SU-DHL-6 (cell line): Measurements from ENCODE around the gene LOXHD1.

ENCODE experiments used
- H2AFZ ChIP-seq: fragments of 200-600 bp; sonication (generic); 2 replicates; pipeline ENCODE4 v1.6.1; 2014; ENCODE audit warnings: low read depth, mild to moderate bottlenecking, moderate library complexity, mixed read lengths, antibody characterized with exemption, low read length; ENCODE audit not compliant: severe bottlenecking
- H3F3A ChIP-seq: fragments of 200-600 bp; shearing (Covaris generic); 2 replicates; pipeline ENCODE4 v1.6.0; 2016; ENCODE audit warnings: antibody characterized with exemption, mild to moderate bottlenecking; ENCODE audit not compliant: insufficient read depth
- H3K27ac ChIP-seq: fragments of 200-600 bp; sonication (generic); 2 replicates; pipeline ENCODE4 v1.5.1; 2016; ENCODE audit warnings: low read depth, mild to moderate bottlenecking, low read length, moderate library complexity, mixed read lengths
- H3K27me3 ChIP-seq: fragments of 200-600 bp; sonication (generic), shearing (Covaris generic); 2 replicates; pipeline ENCODE4 v1.6.0; 2014; ENCODE audit warnings: mild to moderate bottlenecking, low read length
- H3K36me3 ChIP-seq: fragments of 200-600 bp; sonication (generic); 2 replicates; pipeline ENCODE4 v1.6.1; 2014; ENCODE audit warnings: mild to moderate bottlenecking, low read length, mixed read lengths
- H3K4me2 ChIP-seq: fragments of 300-600, 200-600 bp; shearing (Covaris generic), sonication (generic); 2 replicates; pipeline ENCODE4 v1.6.0; 2014; ENCODE audit warnings: low read length, low read depth, mild to moderate bottlenecking; ENCODE audit not compliant: poor library complexity, severe bottlenecking
- H3K4me3 ChIP-seq: fragments of 200-600 bp; sonication (generic); 2 replicates; pipeline ENCODE4 v1.5.1; 2014; ENCODE audit warnings: antibody characterized with exemption, low read length, mild to moderate bottlenecking, mixed read lengths; ENCODE audit not compliant: insufficient read depth, poor library complexity, severe bottlenecking
- H3K79me2 ChIP-seq: fragments of 200-600 bp; sonication (generic); 2 replicates; pipeline ENCODE4 v1.6.1; 2014; ENCODE audit warnings: mild to moderate bottlenecking, low read length, moderate library complexity; ENCODE audit not compliant: insufficient read depth
- H3K9ac ChIP-seq: fragments of 200-600 bp; sonication (generic); 2 replicates; pipeline ENCODE4 v1.7.0; 2014; ENCODE audit warnings: mild to moderate bottlenecking, low read length
- H3K9me2 ChIP-seq: fragments of 200-600 bp; sonication (generic); replicated peaks from 2 replicates; pipeline ENCODE4 v1.6.1; 2014; ENCODE audit warnings: low read length; ENCODE audit not compliant: insufficient read depth
- H3K9me3 ChIP-seq: fragments of 200-600 bp; sonication (generic); 2 replicates; pipeline ENCODE4 v1.6.1; 2014; ENCODE audit warnings: low read length, mixed read lengths; ENCODE audit not compliant: insufficient read depth
- H4K20me1 ChIP-seq: fragments of 200-600 bp; sonication (generic); 2 replicates; pipeline ENCODE4 v1.6.1; 2014; ENCODE audit warnings: low read depth, mild to moderate bottlenecking, antibody characterized with exemption, low read length, moderate library complexity, mixed read lengths
- CTCF ChIP-seq: fragments of 200-600 bp; sonication (generic); IDR thresholded peaks from one replicate; pipeline ENCODE4 v1.5.1; 2017; ENCODE audit warnings: antibody characterized with exemption, mild to moderate bottlenecking, low read length, moderate library complexity; ENCODE audit not compliant: insufficient read depth, poor library complexity, severe bottlenecking
- EZH2phosphoT487 ChIP-seq: fragments of 200-600 bp; sonication (generic), shearing (Covaris generic); conservative IDR thresholded peaks from 2 replicates; pipeline ENCODE4 v1.6.1; 2018; ENCODE audit warnings: mild to moderate bottlenecking, antibody characterized with exemption, low read length, moderate library complexity, mixed read lengths

LOXHD1 gene

GRCh38 chr18:46452820-46453219 lies 204.2 kb downstream of the LOXHD1 start:
- no peaks in the 10 kb centered on the region for H3K79me2 ChIP-seq
- no peaks in the 10 kb centered on the region for H4K20me1 ChIP-seq
- no peaks in the 10 kb centered on the region for H3K9me2 ChIP-seq
- H3K27ac ChIP-seq: no peak overlapping the region
- H3K4me3 ChIP-seq: no peak overlapping the region
- no peak overlapping the region for H3K9ac ChIP-seq
- H3F3A ChIP-seq: no peaks in the 10 kb centered on the region
- H2AFZ ChIP-seq: no peak overlapping the region
- H3K9me3 ChIP-seq: no peaks in the 10 kb centered on the region
- TF ChIP-seq EZH2phosphoT487 (no peak), CTCF (no peak)
- H3K4me2 ChIP-seq: no peak overlapping the region
- no peaks in the 10 kb centered on the region for H3K36me3 ChIP-seq
- 0 out of 2 replicates have a peak, but pooled peaks cover 3% of the 10 kb centered on the region for H3K27me3 ChIP-seq

GRCh38 chr18:46449499-46449898 lies 207.5 kb downstream of the LOXHD1 start:
- Histone ChIP-seq H2AFZ (no peak overlapping the region), H3K9me3 (no peaks in the 10 kb centered on the region), H3K4me2 (no peak overlapping the region), H3K4me3 (no peak overlapping the region), H3K27ac (no peak overlapping the region), H3K36me3 (no peaks in the 10 kb centered on the region), H3K27me3 (0 out of 2 replicates have a peak, but pooled peaks cover 3% of the 10 kb centered on the region), H3K9ac (no peak overlapping the region), H3F3A (no peaks in the 10 kb centered on the region), H3K79me2 (no peaks in the 10 kb centered on the region), H4K20me1 (no peaks in the 10 kb centered on the region), H3K9me2 (no peaks in the 10 kb centered on the region)
- TF ChIP-seq CTCF: no peak
- TF ChIP-seq EZH2phosphoT487: no peak

GRCh38 chr18:46449033-46449432 lies 208.0 kb downstream of the LOXHD1 start:
- Histone ChIP-seq H3F3A (no peaks in the 10 kb centered on the region), H3K79me2 (no peaks in the 10 kb centered on the region), H3K9me3 (no peaks in the 10 kb centered on the region), H3K4me3 (no peak overlapping the region), H4K20me1 (no peaks in the 10 kb centered on the region), H3K9ac (no peak overlapping the region), H3K9me2 (no peaks in the 10 kb centered on the region), H3K36me3 (no peaks in the 10 kb centered on the region), H3K27me3 (0 out of 2 replicates have a peak, but pooled peaks cover 3% of the 10 kb centered on the region), H2AFZ (no peak overlapping the region), H3K4me2 (no peak overlapping the region), H3K27ac (no peak overlapping the region)
- TF ChIP-seq CTCF (no peak), EZH2phosphoT487 (no peak)
